HG03457 (cell line): ENCODE data around the gene CEP112.
"Not testable (repeated sequence)": the region's sequence is repeated elsewhere in the genome, so short reads cannot be mapped to it uniquely, and the experiment has no call there.

Experiments
- ATAC-seq: cut with Tn5 transposase; IDR thresholded peaks from one replicate; pipeline ENCODE4 v1.9.1; 2021; ENCODE audit warnings: moderate number of reproducible peaks; ENCODE audit not compliant: unreplicated experiment

The CEP112 gene

DNA sequence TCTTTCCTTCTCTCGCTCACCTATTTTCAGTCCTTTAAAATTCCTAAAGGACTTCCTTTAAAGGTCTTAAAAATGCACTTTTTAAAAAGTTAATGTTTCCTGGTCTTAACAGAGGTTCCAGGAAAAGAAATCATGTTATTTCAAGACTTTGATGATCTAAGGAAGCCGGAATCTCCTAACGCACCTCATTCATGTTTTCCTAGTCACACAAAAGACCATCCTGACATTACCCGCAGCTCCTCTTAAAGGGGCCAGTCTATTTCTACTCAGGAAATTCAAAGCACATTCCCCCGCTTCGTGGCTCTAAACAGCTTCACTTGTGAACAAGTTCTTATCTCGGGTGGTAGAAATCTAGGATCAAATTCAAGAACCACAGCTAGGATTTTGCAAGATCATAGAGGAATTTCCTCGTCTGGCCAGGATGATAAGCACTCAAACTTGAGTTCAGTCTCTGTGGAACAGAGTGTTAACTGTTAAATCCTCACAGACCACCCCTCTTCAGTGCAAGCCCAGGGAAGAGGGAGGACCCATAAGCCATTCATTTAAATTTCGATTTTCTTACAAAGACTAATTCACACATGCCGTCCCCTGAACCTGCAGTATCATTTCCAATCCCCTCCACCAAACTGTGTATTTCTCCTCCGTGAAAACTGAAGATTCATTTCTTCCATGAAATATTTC is 493.4 kb downstream of the CEP112 start:
- ATAC-seq = no peak

DNA sequence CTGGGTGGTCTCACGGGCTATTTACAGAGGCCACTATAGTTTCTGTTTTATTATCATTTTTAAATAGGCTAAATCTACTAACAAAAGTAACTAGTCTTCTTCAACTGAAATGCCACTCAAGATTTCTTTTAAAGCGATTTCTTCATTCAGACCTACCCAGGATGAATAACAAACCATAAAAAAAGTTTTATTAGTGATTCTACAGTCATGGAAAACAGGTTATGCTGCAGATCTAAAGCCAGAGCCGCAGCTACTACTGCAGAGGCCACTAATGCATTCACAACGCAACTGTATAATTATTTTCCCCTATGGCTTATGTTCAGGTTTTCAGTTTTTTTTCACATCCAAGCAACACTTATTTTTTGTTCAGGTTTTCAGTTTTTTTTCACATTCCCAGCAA is 494.3 kb downstream of the CEP112 start:
- ATAC-seq = no peak

DNA sequence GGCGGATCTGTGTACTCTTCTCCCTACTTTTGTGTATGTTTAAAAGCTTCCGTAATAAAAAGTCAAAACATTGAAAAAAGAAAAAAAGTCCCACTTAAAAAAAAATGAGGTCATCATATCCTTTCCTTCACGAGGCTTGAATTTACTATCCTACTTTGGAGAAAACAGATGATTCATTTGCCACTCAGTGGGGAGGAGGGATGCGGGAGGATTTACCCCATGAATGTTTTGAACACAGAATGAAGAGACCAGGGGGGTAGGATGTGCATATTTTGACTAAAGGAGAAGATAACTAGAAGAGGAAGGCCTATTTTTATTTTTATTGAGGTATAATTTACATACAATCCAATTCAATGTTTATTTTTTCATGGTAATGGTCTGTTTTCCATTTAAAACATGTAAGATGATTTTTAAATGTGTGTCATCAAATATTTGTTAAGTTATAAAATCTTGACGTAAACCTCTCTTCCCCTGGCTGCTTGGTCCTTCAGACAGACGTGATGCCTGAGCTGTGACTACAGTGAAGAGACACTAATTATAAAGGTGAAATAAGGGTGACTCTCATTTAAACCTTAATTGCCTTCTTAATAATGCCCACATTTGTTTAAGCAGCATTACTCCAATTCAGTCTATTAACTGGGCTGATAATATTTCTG is 495.1 kb downstream of the CEP112 start:
- ATAC-seq = no peak

DNA sequence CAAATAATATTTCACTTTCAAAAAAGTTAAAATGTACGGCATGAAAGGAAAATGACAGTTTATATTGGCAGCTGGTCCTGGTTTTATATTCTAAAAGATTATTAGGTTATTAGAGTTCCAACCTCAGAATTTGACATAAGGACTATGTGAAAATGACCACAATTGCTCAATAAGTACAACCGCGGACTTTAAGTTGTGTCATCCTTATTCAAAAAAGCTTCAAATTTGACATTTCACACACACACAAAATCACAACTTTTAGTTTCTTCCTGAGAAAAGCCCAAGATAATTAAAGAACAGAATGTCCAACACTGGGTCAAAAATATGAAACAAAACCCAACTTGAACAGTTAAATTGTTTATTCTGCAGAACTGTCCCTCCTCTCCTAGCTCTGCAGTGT is 497.3 kb downstream of the CEP112 start:
- no peak for ATAC-seq

DNA sequence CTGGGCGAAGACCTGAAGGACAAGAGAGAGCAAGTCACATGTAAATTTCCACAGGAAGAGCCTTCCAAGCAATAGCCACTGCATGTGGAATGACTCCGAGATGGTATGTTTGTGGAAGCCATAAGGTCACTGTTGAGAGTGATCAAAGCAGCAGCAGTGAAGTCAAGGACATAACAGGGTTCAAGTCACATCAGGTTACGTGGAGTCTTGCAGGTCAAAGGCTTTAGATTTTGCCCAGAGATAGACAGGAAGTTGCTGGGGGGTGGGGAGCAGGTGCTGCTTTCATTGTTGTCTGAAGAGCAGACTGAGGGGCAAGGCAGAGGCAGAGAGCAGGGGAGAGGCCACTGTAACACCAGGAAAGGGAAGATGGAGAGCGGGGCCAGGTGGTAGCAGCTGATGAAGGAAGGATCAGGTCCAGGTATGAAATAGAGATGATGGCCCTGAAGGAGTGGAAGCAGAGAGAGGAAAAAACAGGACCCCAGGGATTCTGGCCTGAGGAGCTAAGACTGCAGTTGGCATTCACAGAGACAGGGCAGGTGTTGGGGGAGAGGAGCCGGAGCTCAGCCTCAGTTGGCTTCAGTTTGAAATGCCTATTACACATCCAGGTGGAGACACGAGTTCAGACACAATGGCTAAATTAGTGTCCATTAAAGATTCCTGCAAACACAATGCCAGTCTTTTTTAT is 501.2 kb downstream of the CEP112 start:
- ATAC-seq = no peak

DNA sequence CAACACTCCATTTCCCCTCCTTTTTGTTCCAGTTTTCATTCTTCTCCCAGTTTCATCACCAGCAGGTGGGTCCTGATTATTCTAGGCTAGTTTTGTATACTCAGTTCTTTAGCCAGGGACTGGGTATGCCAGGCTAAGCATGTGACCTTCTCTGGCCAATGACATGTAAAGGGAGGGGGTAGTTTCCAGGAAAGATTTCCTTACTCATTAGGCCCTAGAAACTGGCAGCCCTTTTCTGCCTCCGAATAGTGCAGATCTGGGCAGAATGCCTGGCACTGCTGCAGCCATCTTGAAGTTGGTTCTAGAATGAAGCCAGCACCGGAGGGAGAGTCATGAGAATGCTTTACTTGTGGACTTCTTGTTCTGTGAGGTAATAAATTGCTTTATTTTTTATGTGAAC is 503.6 kb downstream of the CEP112 start:
- ATAC-seq = no peak

DNA sequence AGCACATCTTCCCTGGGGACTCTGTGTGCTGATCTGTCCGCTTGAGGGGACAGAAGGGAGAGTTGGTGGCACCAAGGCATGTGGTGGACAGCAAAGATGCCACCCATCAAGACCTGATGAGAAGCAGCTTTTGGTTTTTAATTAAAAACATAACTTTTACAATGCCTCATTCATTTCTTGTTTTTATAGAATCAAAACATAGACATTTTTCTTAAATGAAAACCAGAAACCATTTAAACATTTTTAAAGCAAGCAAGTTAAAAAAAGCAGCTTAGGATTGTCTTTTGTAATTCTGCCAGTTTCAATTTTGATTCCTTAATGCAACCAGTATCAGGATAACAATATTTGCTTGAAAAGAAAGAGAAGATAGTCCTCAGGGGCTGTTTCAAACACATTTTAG is 506.8 kb downstream of the CEP112 start:
- no peak for ATAC-seq

DNA sequence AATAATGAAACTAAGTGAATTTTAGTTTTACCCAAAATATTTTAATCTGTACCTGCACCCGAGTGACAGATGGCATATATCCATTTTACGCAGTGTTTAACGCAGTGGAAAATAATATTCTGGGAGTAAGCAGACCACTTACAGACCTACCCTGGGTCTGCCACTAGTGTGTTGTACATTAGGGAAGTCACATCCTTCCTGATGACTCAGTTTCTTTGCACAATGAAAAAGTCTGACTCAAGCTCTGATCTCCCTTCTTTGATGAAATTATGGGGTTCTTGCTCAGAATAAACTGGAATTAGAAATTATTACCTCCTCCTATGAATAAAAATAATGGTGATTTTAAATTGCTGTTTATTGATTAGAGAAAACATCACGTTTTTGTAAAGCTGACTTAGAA is 507.3 kb downstream of the CEP112 start:
- ATAC-seq = no peak

DNA sequence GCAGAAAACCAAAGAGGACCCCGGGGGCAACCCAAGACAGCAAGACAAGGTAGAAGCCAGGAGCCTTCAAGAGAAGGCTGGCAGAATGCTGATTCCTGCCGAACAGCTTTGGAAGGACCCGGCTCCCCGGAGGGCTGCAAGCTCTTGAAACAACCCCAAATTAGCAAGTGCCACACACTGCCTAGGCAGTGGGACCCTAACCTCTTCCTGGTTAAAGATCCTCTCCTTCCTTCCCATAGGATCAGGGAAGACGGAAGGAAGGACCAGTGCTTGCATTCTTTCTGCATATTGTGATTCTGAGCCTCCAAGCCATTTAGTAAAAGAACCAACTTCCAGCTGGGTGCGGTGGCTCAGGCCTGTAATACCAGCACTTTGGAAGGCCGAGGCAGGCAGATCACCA is 508.5 kb downstream of the CEP112 start:
- no peak for ATAC-seq

DNA sequence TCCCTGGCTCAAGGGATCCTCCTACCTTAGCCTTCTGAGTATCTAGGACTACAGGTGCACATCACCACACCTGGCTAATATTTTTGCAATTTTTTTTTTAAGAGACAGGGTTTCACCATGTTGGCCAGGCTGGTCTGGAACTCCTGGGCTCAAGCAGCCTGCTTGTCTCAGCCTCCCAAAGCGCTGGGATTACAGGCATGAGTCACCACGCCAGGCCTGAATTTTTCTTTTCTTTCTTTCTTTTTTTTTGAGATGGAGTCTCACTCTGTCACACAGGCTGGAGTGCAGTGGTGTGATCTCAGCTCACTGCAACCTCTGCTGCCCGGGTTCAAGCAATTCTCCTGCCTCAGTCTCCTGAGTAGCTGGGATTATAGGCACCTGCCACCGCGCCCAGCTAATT is 510.2 kb downstream of the CEP112 start:
- ATAC-seq = not testable (repeated sequence)

DNA sequence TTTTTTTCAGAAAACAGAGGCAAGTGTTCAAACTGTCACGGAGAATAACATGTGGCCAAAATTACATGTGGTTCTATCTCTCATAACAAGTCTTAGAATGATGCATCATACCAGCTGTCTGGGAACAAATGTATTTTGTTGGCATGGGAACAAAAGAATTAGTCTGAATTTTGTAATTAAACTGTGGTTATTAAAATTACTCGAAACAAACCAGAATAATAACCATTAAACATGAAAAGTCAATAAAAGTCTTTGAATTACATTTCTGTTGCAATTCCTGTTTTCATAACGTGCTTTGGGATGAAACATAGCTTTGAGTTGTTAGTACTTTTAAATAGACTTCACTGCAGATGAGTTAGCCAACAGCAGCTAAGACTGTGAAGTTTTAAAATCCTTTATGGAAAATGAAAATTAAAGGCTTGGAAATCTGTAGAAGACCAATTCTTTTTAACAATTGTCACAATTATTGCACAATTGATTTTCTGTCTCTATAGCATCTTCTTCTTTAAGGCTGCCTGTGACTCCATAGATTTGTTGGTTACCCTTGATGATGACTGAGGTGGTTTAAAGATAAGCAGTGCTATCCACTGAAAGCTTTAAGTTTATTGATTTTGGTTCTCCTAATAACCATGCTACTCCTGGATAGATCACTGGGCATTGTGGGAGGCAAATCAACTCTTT is 512.6 kb downstream of the CEP112 start:
- no peak for ATAC-seq

DNA sequence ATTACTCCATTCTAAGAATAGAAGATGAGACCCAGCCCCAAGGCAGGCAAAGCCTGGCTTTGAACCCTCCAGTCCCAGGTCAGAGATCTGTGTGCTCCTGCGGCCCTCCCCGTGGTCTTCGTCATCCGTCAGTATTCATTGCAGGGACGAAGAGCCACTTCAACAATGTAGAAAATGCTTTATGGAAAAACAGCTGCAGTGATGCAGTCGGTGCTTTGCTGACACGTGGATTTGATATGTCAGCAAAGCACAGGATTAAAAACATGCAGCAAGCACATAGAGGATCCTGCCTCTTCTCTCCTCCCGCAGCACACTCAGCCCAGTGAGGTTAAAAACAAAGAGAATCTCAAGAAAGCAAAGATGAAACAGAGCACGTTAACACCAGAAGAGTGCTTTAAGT is 513.4 kb downstream of the CEP112 start:
- ATAC-seq = no peak

DNA sequence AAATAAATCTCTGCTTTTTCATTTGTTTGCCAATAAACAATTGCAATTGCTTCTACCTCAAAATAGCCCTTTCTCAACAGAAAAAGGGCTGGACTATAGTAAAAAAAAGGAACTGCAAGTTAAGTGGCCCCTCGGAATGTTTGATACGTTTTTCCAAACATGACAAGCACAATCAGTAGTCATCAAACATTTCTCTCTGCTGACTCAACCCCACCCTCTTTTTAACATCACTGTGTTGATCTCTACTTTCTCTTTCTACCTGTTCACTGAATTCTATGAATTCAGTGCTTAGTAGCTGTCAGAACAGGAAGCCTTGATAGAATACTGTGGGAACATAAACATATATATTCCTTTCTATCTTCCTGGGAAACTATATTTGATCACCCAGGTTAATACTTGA is 514.0 kb downstream of the CEP112 start:
- ATAC-seq = no peak

DNA sequence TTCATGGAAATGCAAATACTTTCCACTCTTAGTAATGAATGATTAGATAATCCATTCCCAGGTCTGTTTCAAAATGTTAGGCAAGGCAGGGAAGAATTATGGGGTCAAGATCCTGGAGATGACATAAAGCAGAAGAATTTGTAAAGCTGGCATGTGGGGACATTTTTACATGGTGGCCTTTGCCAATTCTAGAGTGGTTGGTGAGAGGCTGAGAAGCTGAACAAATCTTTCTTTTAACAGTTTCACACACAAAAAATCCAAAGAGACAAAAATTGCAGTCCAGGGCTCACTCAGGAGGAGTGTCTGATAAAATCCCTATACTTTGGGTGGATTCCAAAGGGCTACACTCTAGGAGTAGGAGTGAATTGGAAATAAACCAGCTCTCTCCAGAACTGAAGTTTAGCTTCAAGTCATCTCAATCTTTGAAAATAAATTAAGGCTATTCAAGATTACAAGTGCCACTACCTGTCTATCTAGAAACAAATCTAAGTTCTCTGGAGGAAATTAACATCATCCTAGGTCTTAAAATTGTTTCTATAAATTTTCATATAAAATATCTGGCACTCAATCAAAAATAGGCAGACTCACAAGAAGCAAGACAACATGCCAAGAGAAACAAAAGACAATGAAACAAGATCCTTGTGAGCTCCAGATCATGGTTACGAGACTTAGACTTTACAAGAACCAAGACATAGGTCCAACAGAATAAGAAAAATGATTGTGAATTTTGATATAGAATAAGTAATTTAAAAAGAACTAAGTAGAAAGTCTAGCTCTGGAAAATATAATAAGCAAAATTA is 517.5 kb downstream of the CEP112 start:
- no peak for ATAC-seq

DNA sequence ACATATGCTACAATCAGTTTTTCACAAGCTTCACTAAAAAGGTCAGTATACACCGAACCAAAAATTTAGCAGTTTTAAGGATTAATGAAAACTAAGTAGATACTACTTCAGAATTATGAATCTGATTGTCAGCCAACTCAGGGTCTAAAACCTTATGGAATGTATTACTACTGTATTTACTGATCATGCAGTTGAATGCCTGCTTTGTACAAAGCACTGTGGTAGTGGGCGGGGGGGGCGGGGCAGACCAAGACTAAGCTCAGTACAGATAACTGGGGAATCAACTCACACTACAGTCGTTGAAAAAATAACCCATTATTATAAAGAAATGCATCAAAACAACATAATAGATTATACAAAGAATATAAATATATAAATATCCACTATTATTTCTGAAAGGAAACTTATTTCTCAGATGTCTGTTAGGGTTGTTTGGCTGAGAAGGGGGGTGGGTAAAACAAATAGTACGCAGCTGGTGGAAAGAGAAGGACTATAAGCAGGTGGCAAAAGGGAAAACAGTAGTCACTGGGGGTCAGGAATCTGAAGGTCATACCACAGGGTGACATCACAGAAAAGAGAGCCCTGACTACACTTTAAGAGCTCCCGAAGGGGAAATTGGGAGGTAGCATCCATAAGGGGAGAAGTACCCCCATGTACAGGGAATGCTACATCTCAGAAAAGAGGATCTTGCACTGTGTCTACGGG is 521.1 kb downstream of the CEP112 start:
- ATAC-seq = no peak

DNA sequence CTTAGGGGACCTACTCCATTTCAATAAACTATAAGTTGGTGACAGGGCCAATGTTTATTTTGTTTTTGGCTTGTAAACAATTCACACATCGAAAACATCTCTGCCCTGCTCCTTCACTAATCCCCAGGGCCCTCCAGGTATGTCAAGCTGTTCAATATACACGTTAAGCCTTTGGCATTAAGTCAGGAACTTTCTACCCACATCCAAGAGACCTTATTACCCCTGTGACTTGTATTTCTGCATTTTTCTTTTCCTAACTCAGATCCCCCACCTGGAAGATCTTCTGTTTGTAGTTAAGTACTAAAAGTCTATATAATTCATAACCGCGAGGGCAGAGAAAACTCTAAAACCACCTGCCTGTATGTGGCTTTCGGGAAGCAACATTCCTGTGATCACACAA is 523.7 kb downstream of the CEP112 start:
- ATAC-seq = no peak

DNA sequence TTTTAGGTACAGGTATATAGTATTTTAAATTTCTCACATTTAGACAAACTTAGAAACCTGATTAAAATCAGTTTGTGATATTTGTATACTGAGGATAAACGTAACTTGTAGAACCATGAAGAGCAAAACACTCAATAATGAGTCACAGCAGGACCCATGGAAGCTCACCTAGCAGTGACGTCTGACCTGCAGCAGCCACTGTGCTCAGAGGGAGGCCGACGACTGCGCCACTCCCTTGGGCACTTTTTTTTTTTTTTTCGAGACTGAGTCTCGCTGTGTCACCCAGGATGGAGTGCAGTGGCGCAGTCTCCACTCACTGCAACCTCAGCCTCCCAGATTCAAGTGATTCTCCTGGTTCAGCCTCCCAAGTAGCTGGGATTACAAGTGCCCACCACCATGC is 524.3 kb downstream of the CEP112 start:
- ATAC-seq = no peak

DNA sequence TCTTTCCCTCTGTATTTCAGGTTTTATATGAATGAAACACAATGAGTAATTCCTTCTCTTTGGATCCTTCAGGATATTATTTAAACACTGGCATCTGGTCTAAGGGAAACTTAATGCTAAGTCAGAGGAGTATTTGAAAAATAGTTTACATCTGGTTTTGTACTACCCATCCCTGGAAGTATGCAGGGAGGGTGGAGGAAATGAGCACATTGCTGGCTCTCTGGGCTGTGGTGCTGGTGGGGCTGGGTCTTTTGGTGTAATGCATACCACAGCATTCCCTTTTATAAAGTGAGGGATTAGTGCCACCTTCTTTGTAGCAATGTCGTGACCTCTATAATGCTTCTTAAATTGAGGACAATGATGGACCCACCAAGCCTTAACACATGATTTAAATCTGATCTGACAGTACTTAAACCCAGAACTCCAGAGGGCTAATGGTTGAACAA is 525.0 kb downstream of the CEP112 start:
- ATAC-seq = no peak

DNA sequence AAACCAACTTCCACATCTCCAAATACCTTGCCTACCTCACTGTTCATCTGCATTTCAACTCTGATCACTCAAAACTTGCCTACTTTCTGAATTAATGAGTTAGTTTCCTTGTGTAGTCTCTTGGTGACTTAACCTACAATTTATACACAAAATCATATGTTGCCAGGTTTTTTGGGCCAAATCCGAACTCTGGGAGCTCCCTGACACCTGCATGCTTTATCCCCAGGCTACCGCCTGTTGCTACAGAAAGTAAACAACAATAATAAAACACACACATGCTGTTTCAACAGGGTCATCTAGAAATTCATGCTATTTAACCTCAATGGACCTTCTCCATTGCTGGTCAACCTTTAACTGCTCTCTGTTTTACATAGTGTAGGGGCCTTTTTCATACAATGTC is 526.0 kb downstream of the CEP112 start:
- ATAC-seq = no peak

DNA sequence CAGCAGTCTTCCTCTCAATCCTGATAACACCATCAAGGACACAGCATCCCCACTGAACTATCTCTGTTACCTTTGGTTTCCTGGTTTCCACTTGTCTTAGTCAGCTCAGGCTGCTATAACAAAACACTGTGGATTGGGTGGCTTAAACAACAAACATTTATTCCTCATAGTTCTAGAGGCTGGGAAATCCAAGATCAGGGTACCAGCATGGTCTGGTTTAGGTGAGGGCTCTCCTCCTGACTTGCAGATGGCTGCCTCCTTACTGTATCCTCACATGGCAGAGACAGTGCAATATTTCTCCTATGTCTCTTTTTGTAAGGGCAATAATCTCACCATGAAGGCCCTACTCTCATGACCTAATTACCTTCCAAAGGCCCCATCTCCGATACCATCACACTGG is 527.2 kb downstream of the CEP112 start:
- no peak for ATAC-seq
